ENCODE results near the gene CENATAC.
A peak's percentile ranks its signal among the peaks of the same experiment; 100 is the strongest.
"Not testable (repeated sequence)": the region's sequence is repeated elsewhere in the genome, so short reads cannot be mapped to it uniquely, and the experiment has no call there.

CENATAC gene

DNA sequence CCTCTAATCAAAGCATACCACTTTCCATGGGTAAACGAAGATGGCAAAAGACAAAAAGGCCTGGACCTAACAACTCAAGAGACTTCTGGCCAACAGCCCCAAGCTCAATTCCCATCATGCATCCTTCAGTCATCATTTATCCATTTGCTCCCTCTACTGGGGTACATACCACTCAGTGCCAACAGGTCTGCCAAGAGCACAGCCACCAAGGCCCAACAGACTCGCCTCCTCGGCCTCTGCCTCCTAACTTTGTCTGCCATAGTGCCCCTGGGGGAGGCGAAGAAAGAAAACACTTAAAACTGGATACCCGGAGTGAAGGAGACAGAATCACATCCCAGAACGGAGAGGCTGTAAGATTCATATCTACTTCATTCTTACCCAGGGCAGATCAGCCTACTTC lies 58.0 kb downstream of the CENATAC start:
- Histone ChIP-seq H3K9me3 (ENCODE audit: insufficient read depth, low read length) (no peaks in the 10 kb centered on the region), H3K79me2 (ENCODE audit: low read length) (peaks cover 50% of the 10 kb centered on the region), H3K4me3 (ENCODE audit: low read length) (peak overlapping the region; percentile 82), H3K4me2 (ENCODE audit: low read length) (peak overlapping the region; percentile 99), H3K9ac (ENCODE audit: low read length) (peak overlapping the region; percentile 88), H4K20me1 (ENCODE audit: insufficient read depth, low read length) (no peaks in the 10 kb centered on the region; the same call in 1 of the 2 replicates), H3K4me1 (ENCODE audit: low read length) (peaks cover 48% of the 10 kb centered on the region), H3K36me3 (replicated peaks; ENCODE audit: low read depth, low read length) (peaks cover 33% of the 10 kb centered on the region), H2AFZ (ENCODE audit: low read depth, low read length) (no peak overlapping the region), H3K27ac (ENCODE audit: low read length) (peak overlapping the region; percentile 66), H3K27me3 (ENCODE audit: low read depth, low read length) (no peaks in the 10 kb centered on the region)
- TF ChIP-seq, protein P1, sequence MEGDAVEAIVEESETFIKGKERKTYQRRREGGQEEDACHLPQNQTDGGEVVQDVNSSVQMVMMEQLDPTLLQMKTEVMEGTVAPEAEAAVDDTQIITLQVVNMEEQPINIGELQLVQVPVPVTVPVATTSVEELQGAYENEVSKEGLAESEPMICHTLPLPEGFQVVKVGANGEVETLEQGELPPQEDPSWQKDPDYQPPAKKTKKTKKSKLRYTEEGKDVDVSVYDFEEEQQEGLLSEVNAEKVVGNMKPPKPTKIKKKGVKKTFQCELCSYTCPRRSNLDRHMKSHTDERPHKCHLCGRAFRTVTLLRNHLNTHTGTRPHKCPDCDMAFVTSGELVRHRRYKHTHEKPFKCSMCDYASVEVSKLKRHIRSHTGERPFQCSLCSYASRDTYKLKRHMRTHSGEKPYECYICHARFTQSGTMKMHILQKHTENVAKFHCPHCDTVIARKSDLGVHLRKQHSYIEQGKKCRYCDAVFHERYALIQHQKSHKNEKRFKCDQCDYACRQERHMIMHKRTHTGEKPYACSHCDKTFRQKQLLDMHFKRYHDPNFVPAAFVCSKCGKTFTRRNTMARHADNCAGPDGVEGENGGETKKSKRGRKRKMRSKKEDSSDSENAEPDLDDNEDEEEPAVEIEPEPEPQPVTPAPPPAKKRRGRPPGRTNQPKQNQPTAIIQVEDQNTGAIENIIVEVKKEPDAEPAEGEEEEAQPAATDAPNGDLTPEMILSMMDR (IDR thresholded peaks at IDR 0.05; ENCODE audit: low read depth, low read length): peak; percentile 47
- no peak for TF ChIP-seq EZH2phosphoT487 (IDR thresholded peaks at IDR 0.05; ENCODE audit: low read depth)

DNA sequence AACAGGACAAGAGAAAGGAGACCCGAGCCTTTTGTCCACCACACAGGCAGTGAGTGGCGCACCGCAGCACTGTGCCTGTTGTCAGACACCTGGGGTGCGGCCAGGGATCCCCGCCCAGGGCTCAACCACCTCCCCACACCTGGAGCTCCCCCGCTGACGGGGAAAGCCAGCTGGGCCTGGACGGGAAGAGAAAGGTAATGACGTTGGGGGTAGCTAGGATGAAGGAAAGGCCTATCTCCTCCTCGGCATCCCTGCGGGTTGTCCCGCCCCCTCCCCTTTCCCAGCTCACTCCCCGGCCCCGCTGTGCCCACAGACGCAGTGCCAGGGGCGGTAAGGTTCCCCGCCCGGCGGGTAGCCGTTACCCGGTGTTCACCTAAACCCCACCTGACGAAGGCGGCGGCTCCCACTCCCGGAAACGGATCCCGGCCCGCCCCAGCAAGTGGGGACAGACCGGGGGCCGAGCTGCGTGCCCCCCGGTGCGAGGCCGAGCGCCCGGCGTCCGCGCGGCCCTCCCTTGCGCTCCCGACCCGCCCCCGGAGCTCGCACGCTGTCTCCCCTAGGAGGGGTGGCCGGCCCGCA lies 58.6 kb downstream of the CENATAC start:
- Histone ChIP-seq H3K79me2 (ENCODE audit: low read length) (peaks cover 46% of the 10 kb centered on the region), H4K20me1 (ENCODE audit: insufficient read depth, low read length) (no peaks in the 10 kb centered on the region; the same call in 1 of the 2 replicates), H3K9me3 (ENCODE audit: insufficient read depth, low read length) (no peaks in the 10 kb centered on the region), H3K27me3 (ENCODE audit: low read depth, low read length) (no peaks in the 10 kb centered on the region), H2AFZ (ENCODE audit: low read depth, low read length) (no peak overlapping the region), H3K4me3 (ENCODE audit: low read length) (peak overlapping the region; percentile 82), H3K27ac (ENCODE audit: low read length) (peak overlapping the region; percentile 66), H3K4me2 (ENCODE audit: low read length) (peak overlapping the region; percentile 99), H3K9ac (ENCODE audit: low read length) (peak overlapping the region; percentile 88), H3K4me1 (ENCODE audit: low read length) (peaks cover 42% of the 10 kb centered on the region), H3K36me3 (replicated peaks; ENCODE audit: low read depth, low read length) (peaks cover 32% of the 10 kb centered on the region)
- TF ChIP-seq EZH2phosphoT487 (IDR thresholded peaks at IDR 0.05; ENCODE audit: low read depth): no peak
- TF ChIP-seq, protein P1 (IDR thresholded peaks at IDR 0.05; ENCODE audit: low read depth, low read length): no peak

DNA sequence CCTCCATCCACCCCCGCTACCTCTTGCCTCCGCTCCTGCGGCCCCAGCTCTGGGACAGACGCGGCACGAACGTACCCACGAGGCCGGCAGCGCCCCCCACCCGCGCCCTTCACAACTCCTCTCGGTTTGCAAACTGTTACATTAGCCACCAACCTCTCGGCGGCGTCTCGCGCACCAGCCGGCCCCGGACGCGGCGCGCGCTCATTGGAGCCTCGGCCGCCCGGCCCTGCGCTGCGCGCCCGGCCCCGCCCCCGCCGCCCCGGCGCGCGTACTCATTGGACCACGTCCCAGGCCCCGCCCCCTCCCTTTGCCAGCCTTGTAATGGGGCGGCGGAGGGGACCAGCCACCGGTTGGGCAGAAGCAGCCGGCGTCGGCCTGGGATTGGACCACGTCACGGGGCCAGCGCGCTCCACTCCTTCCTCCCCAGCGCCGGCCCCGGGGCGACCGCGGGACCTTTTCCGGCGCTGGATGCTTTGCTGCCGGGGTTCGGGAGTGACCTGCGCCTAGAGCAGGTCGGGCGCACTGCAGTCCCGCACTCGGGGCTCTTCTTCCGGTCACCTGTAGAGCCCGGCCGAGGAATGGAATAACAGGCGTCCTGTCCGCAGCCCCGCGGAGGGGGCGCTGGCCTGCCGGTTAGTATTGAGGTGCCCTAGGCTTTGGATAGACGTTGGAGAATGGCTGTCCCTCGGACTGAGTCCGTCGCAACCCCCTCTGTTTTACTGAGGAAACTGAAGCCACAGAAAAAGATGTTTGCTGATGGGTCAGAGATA lies 59.2 kb downstream of the CENATAC start, which contains the start of gene HYOU1:
TSS of gene HYOU1 (minus strand) at position 206 of the 770 bp plus-strand sequence. CDS start 1,045 bp downstream, outside the sequence.
- Histone ChIP-seq H3K79me2 (ENCODE audit: low read length) (peaks cover 46% of the 10 kb centered on the region), H4K20me1 (ENCODE audit: insufficient read depth, low read length) (no peaks in the 10 kb centered on the region; the same call in 1 of the 2 replicates), H3K27ac (ENCODE audit: low read length) (peak within 1 kb of the TSS; percentile 66), H3K9ac (ENCODE audit: low read length) (peak within 1 kb of the TSS; percentile 88), H2AFZ (ENCODE audit: low read depth, low read length) (peak within 1 kb of the TSS; percentile 87), H3K9me3 (ENCODE audit: insufficient read depth, low read length) (no peaks in the 10 kb centered on the region), H3K27me3 (ENCODE audit: low read depth, low read length) (no peaks in the 10 kb centered on the region), H3K4me2 (ENCODE audit: low read length) (peak within 1 kb of the TSS; percentile 99), H3K36me3 (replicated peaks; ENCODE audit: low read depth, low read length) (peaks cover 31% of the 10 kb centered on the region), H3K4me3 (ENCODE audit: low read length) (peak within 1 kb of the TSS; percentile 97), H3K4me1 (ENCODE audit: low read length) (peaks cover 37% of the 10 kb centered on the region)
- no peak for TF ChIP-seq EZH2phosphoT487 (IDR thresholded peaks at IDR 0.05; ENCODE audit: low read depth)
- TF ChIP-seq, protein P1 (IDR thresholded peaks at IDR 0.05; ENCODE audit: low read depth, low read length): peak; percentile 18; the same call in 1 of the 2 replicates

DNA sequence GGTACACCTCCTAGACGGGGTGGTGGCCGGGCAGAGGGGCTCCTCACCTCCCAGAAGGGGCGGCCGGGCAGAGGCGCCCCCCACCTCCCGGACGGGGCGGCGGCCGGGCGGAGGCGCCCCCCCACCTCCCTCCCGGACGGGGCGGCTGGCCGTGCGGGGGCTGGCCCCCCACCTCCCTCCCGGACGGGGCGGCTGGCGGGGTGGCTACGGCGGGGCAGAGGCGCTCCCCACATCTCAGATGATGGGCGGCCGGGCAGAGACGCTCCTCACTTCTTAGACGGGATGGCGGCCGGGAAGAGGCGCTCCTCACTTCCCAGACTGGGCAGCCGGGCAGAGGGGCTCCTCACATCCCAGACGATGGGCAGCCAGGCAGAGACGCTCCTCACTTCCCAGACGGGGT lies 61.2 kb downstream of the CENATAC start:
- H3K79me2 ChIP-seq (ENCODE audit: low read length): peaks cover 38% of the 10 kb centered on the region

More for the DNA sequence above, 61.2 kb downstream of the CENATAC start:
- H4K20me1 ChIP-seq (ENCODE audit: insufficient read depth, low read length); H3K27me3 ChIP-seq (ENCODE audit: low read depth, low read length); H3K27ac ChIP-seq (ENCODE audit: low read length); H2AFZ ChIP-seq (ENCODE audit: low read depth, low read length); H3K9me3 ChIP-seq (ENCODE audit: insufficient read depth, low read length); H3K4me3 ChIP-seq (ENCODE audit: low read length); H3K4me2 ChIP-seq (ENCODE audit: low read length); H3K9ac ChIP-seq (ENCODE audit: low read length): not testable (repeated sequence)
- Histone ChIP-seq H3K4me1 (ENCODE audit: low read length) (peaks cover 18% of the 10 kb centered on the region), H3K36me3 (replicated peaks; ENCODE audit: low read depth, low read length) (peaks cover 14% of the 10 kb centered on the region)

All from OCI-LY3 (cell line).